Transverse colon (tissue), 4 donors: ENCODE measurements around the gene TNFRSF1B. TPM values are rescaled to one million over a fixed set of nuclear protein-coding genes. Genes with fewer than 3 reads are reported as not detected.
A peak's percentile ranks its signal among the peaks of the same experiment; 100 is the strongest.

Source experiments
- DNase-seq: peaks from one replicate; pipeline ENCODE4 v3.0.0-alpha.2; 2019
- H3K27ac ChIP-seq, 4 donors: fragments of 200-600 bp; sonication (generic); 2 replicates each; pipeline ENCODE4 v1.5.1; 2016 to 2018; ENCODE audit warnings: inconsistent platforms in 4 of 4
- H3K27me3 ChIP-seq: fragments of 200-600 bp; sonication (generic); 2 replicates; pipeline ENCODE4 v1.5.1; 2017; ENCODE audit warnings: inconsistent platforms
- H3K36me3 ChIP-seq, 4 donors: fragments of 200-600 bp; sonication (generic); 2 replicates each; pipeline ENCODE4 v1.5.1; 2017 to 2019; ENCODE audit warnings: inconsistent platforms in 4 of 4
- H3K4me1 ChIP-seq, 4 donors: fragments of 200-600 bp; sonication (generic); 2 replicates each; pipeline ENCODE4 v1.5.1; 2017 to 2020; ENCODE audit warnings: inconsistent platforms in 4 of 4
- H3K4me3 ChIP-seq, 4 donors: fragments of 200-600 bp; sonication (generic); 1 replicate in 1 of 4; 2 replicates in 3 of 4; pipeline versions ENCODE4 v1.5.1 to v1.6.1; 2017 to 2019; ENCODE audit warnings: inconsistent platforms in 4 of 4
- H3K9me3 ChIP-seq, 2 donors: fragments of 200-600 bp; sonication (generic); 2 replicates each; pipeline ENCODE4 v1.5.1; 2017 to 2019; ENCODE audit warnings: inconsistent platforms in 2 of 2
- CTCF ChIP-seq, 5 experiments: fragments of 200-600 bp in 3 of 5; fragments of 450-650 bp in 2 of 5; sonication (generic) in 3 of 5; IDR thresholded peaks; 1 replicate in 2 of 5; 2 replicates in 3 of 5; pipeline ENCODE4 v1.5.1; 2016 to 2017; ENCODE audit warnings: antibody characterized with exemption in 5 of 5, inconsistent platforms in 3 of 5, mild to moderate bottlenecking in 2 of 5, moderate library complexity in 1 of 5
- EP300 ChIP-seq: sonication (generic); formaldehyde crosslinking; IDR thresholded peaks from one replicate; pipeline ENCODE4 v1.6.1; 2017; ENCODE audit warnings: antibody characterized with exemption, low read depth
- POLR2A ChIP-seq: fragments of 450-650 bp; IDR thresholded peaks from one replicate; pipeline ENCODE4 v1.6.1; 2016; ENCODE audit warnings: antibody characterized with exemption, mild to moderate bottlenecking, moderate library complexity
- POLR2AphosphoS5 ChIP-seq, 3 donors: sonication (generic); formaldehyde crosslinking; IDR thresholded peaks; one replicate each; pipeline ENCODE4 v1.6.1; 2016; ENCODE audit warnings: antibody characterized with exemption in 3 of 3
- WGBS, 2 donors: methylation state at CpG; one replicate each; pipeline ENCODE4 v1.1.5; 2018; ENCODE audit warnings: low coverage in 1 of 2; 5-methylcytosine and 5-hydroxymethylcytosine counted together
- in situ Hi-C, 4 donors: fragments of 200-750 bp; cut with MboI; loops; one replicate each; pipeline versions ENCODE4 v1.15.0 to v1.15.1; 2017; ENCODE audit warnings: low sequenced_read_pairs in 3 of 4, low pct_ligation_motif_present in 1 of 4, low pct_unique_long_range_greater_than_20kb in 1 of 4
- intact Hi-C: fragments of 100-400 bp; cut with DNase I; formaldehyde crosslinking; loops from one replicate; pipeline ENCODE4 v1.15.1; 2023; ENCODE audit warnings: low total_unique reads
- total RNA-seq, 4 donors: library from RNA; depleted of rRNA; stranded (reverse); fragments of >200 nt; gene quantifications; one replicate each; pipeline ENCODE4 v1.1.0, GENCODE V29; 2016

The TNFRSF1B gene
- 10 to 100 TPM; 11.1 to 17.3 (median 15.3) TPM for total RNA-seq

GRCh38 chr1:12166834-12167492, at the start of gene TNFRSF1B:
Gene TNFRSF1B (plus strand): TSS chr1:12166991. CDS start chr1:12167092, 101 bp downstream.
- TF ChIP-seq EP300 (no peak), CTCF (IDR thresholded peaks at IDR 0.05) (no peak), POLR2AphosphoS5 (IDR thresholded peaks at IDR 0.05) (peak; percentile 86 to 90 (median 87)), POLR2A (peak; percentile 55)
- peak; percentile 83 for DNase-seq
- 0% methylated on average over 34 of the region's 79 CpGs; no CpG with 5 or more reads in 1 of the 2 donors for WGBS, 2 donors
- Histone ChIP-seq H3K9me3 (no peaks in the 10 kb centered on the region), H3K27me3 (no peaks in the 10 kb centered on the region), H3K36me3 (no peaks in the 10 kb centered on the region), H3K27ac (peak within 1 kb of the TSS; percentile 83 to 87 (median 86)), H3K4me1 (peaks cover 3 to 35% (median 19%) of the 10 kb centered on the region in 4 donors), H3K4me3 (peak within 1 kb of the TSS; percentile 49 to 89 (median 68))
- intact Hi-C loops = no loop called here
- in situ Hi-C loops = no loop called here

GRCh38 chr1:12121212-12122003, 45.4 kb upstream of the TNFRSF1B start:
- Histone ChIP-seq H3K27me3 (no peaks in the 10 kb centered on the region), H3K9me3 (no peaks in the 10 kb centered on the region), H3K4me1 (peaks cover 0 to 10% (median 5%) of the 10 kb centered on the region in 4 donors), H3K4me3 (no peak overlapping the region), H3K36me3 (no peaks in the 10 kb centered on the region), H3K27ac (peak overlapping the region in 3 of 4 donors; percentile 2 to 53 (median 29))
- in situ Hi-C loops (loop anchor here in 3 of 4 donors (25.0 kb wide), 1 partner anchor 541 kb away; no protein-coding TSS in a partner anchor), intact Hi-C loops (no loop called here)
- DNase-seq = no peak
- 54 to 72% methylated on average over 4 to 12 of the region's 12 CpGs for WGBS, 2 donors
- TF ChIP-seq POLR2AphosphoS5 (IDR thresholded peaks at IDR 0.05) (peak; percentile 52 to 64 (median 55)), POLR2A (no peak)

GRCh38 chr1:12123172-12123571, 43.6 kb upstream of the TNFRSF1B start:
- intact Hi-C loops (no loop called here), in situ Hi-C loops (loop anchor here in 3 of 4 donors (25.0 kb wide), 1 partner anchor 539 kb away; no protein-coding TSS in a partner anchor)
- WGBS, 2 donors = 61% methylated on average over 8 of the region's 8 CpGs; no CpG with 5 or more reads in 1 of the 2 donors
- no peaks in the 10 kb centered on the region for H3K27me3 ChIP-seq
- TF ChIP-seq CTCF (IDR thresholded peaks at IDR 0.05) (no peak), POLR2AphosphoS5 (IDR thresholded peaks at IDR 0.05) (no peak), EP300 (no peak), POLR2A (no peak)
- H3K9me3 ChIP-seq = no peaks in the 10 kb centered on the region
- no peak overlapping the region for H3K27ac ChIP-seq
- peaks cover 0 to 10% (median 5%) of the 10 kb centered on the region in 4 donors for H3K4me1 ChIP-seq
- H3K4me3 ChIP-seq = no peak overlapping the region
- DNase-seq = no peak
- H3K36me3 ChIP-seq = no peaks in the 10 kb centered on the region

GRCh38 chr1:12124693-12125421, 41.9 kb upstream of the TNFRSF1B start:
- DNase-seq = peak; percentile 78
- intact Hi-C loops (no loop called here), in situ Hi-C loops (loop anchor here (5.0 to 25.0 kb wide), 3 partner anchors 82 to 537 kb away; no protein-coding TSS in a partner anchor)
- no peaks in the 10 kb centered on the region for H3K9me3 ChIP-seq
- no peak overlapping the region for H3K4me3 ChIP-seq
- no peaks in the 10 kb centered on the region for H3K27me3 ChIP-seq
- H3K27ac ChIP-seq = no peak overlapping the region
- peaks cover 0 to 10% (median 5%) of the 10 kb centered on the region in 4 donors for H3K4me1 ChIP-seq
- no peaks in the 10 kb centered on the region for H3K36me3 ChIP-seq
- WGBS, 2 donors = 23 to 45% methylated on average over 7 to 19 of the region's 19 CpGs
- no peak for TF ChIP-seq EP300
- peak; percentile 96 to 99 (median 98) for TF ChIP-seq CTCF (IDR thresholded peaks at IDR 0.05)
- peak in 1 of 3 donors; percentile 23 for TF ChIP-seq POLR2AphosphoS5 (IDR thresholded peaks at IDR 0.05)
- no peak for TF ChIP-seq POLR2A
